ENCODE results near the gene PTPRN2. TPM values are rescaled to one million over a fixed set of nuclear protein-coding genes. Genes with fewer than 3 reads are reported as not detected.

The PTPRN2 gene
- polyA plus RNA-seq, 1 experiment: 0.31 TPM

- Histone ChIP-seq H3K27me3 (ENCODE audit: control insufficient read depth, insufficient read depth, low read length) (no peaks in the 10 kb centered on the region), H3K36me3 (ENCODE audit: control insufficient read depth, insufficient read depth, low read length) (no peaks in the 10 kb centered on the region), H3K4me3 (ENCODE audit: low read depth, low read length) (no peak overlapping the region)
- CTCF ChIA-PET: no interaction called here
- POLR2A ChIA-PET: no interaction called here
- no peak for TF ChIP-seq CTCF (IDR thresholded peaks at IDR 0.05; ENCODE audit: insufficient read depth, low read depth, low read length)
- DNase-seq (ENCODE audit: low read depth): no peak
Observed at GRCh38 chr7:158246960-158247673, 340.5 kb downstream of the PTPRN2 start.

DNA sequence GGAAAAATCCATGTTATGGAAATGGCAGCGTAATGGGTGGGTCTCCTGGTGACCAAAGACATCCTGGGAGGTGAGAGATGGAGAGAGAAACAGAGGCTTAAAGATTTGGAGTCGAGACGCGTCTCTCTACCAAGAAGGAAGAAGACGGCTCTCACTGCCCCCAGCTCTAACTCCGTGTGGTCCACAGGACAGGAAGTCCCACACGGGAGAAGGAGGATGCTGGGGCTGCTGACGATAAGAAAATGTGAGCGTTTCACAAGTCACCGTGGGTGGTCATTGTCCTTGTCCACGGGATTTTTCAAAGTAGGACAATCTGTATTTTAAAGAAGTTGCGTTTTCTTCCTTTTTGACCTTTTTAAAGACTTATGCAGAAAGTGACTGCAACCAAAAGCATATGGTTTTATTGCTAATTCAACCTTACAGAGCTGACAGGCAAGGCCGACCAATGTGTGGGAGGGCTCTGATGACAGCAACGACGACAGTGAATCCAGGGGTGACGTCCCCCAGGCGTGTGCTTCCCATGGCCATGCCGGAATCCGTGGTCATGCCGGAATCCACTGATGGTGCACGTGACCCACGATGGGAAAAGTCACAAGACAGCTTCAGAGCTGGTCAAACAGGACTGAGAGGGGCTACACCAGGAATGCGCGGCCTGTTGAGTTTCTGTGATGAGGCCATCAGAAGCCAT is 341.2 kb downstream of the PTPRN2 start:
- CTCF ChIA-PET: no interaction called here
- H3K27me3 ChIP-seq (ENCODE audit: control insufficient read depth, insufficient read depth, low read length): no peaks in the 10 kb centered on the region
- H3K36me3 ChIP-seq (ENCODE audit: control insufficient read depth, insufficient read depth, low read length): no peaks in the 10 kb centered on the region
- DNase-seq (ENCODE audit: low read depth): no peak
- TF ChIP-seq CTCF (IDR thresholded peaks at IDR 0.05; ENCODE audit: insufficient read depth, low read depth, low read length): no peak
- H3K4me3 ChIP-seq (ENCODE audit: low read depth, low read length): no peak overlapping the region
- POLR2A ChIA-PET: no interaction called here

- H3K36me3 ChIP-seq (ENCODE audit: control insufficient read depth, insufficient read depth, low read length): no peaks in the 10 kb centered on the region
- H3K27me3 ChIP-seq (ENCODE audit: control insufficient read depth, insufficient read depth, low read length): no peaks in the 10 kb centered on the region
- no peak for TF ChIP-seq CTCF (IDR thresholded peaks at IDR 0.05; ENCODE audit: insufficient read depth, low read depth, low read length)
- no peak for DNase-seq (ENCODE audit: low read depth)
- POLR2A ChIA-PET: no interaction called here
- CTCF ChIA-PET: no interaction called here
- H3K4me3 ChIP-seq (ENCODE audit: low read depth, low read length): no peak overlapping the region
Observed at GRCh38 chr7:158245724-158246041, 341.9 kb downstream of the PTPRN2 start.

DNA sequence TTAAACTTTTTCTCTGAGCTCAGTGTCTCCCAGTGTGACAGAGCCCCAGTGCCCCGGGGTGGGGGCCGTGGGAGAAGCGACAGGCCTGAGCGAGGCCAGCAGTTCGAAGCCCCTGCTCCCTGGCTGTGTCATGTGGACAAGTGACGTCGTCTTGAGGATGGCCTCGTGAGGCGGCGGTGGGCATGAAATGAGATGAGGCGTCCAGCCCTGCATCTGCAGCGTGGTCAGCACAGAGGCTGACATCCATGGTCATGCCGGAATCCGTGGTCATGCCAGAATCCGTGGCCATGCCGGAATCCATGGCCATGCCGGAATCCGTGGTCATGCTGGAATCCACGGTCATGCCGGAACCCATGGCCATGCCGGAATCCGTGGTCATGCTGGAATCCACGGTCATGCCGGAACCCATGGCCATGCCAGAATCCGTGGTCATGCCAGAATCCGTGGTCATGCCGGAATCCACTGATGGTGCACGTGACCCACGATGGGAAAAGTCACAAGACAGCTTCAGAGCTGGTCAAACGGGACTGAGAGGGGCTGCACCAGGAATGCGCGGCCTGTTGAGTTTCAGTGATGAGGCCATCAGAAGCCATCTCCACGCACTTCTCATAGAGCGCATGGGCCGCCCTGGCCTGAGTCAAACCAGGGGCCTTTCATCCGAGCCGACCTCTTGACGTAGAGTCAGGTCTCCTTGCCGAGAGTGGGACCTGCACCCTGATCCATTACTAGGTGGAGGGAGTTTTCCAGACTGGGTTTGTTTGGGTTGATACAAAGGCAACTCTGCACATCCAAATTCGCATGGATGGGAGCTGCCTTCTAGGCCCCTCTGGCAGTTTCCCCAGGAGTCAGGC is 342.5 kb downstream of the PTPRN2 start:
- CTCF ChIA-PET: no interaction called here
- H3K27me3 ChIP-seq (ENCODE audit: control insufficient read depth, insufficient read depth, low read length): no peaks in the 10 kb centered on the region
- H3K36me3 ChIP-seq (ENCODE audit: control insufficient read depth, insufficient read depth, low read length): no peaks in the 10 kb centered on the region
- DNase-seq (ENCODE audit: low read depth): no peak
- no peak overlapping the region for H3K4me3 ChIP-seq (ENCODE audit: low read depth, low read length)
- POLR2A ChIA-PET: no interaction called here
- TF ChIP-seq CTCF (IDR thresholded peaks at IDR 0.05; ENCODE audit: insufficient read depth, low read depth, low read length): no peak

DNA sequence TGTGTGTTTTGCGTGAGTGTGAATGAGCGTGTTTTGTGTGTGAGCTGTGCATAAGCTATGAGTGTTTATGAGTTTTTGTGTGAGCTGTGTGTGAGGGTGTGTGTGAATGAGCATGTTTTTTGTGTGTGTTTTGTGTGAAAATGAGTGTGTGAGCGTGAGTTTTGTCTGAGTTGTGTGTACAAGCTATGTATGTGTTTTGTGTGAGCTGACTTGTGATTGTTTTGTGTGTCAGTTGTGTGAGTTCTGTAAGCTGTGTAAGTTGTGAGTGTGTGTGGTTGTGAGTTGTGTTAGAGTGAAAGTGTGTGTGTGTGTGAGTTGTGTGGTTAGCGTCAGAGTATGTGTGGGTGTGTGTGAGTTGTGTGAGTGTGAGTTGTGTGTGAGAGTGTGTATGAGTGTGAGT is 343.2 kb downstream of the PTPRN2 start:
- Histone ChIP-seq H3K36me3 (ENCODE audit: control insufficient read depth, insufficient read depth, low read length) (no peaks in the 10 kb centered on the region), H3K4me3 (ENCODE audit: low read depth, low read length) (no peak overlapping the region), H3K27me3 (ENCODE audit: control insufficient read depth, insufficient read depth, low read length) (no peaks in the 10 kb centered on the region)
- POLR2A ChIA-PET: no interaction called here
- CTCF ChIA-PET: no interaction called here
- no peak for DNase-seq (ENCODE audit: low read depth)
- no peak for TF ChIP-seq CTCF (IDR thresholded peaks at IDR 0.05; ENCODE audit: insufficient read depth, low read depth, low read length)

Data from BJ (cell line).